ENCODE results near the gene COX10. TPM values are rescaled to one million over a fixed set of nuclear protein-coding genes. Genes with fewer than 3 reads are reported as not detected.

The COX10 gene
- total RNA-seq, 2 donors from 2014 or later, result 20.8 to 46.1 TPM

DNA sequence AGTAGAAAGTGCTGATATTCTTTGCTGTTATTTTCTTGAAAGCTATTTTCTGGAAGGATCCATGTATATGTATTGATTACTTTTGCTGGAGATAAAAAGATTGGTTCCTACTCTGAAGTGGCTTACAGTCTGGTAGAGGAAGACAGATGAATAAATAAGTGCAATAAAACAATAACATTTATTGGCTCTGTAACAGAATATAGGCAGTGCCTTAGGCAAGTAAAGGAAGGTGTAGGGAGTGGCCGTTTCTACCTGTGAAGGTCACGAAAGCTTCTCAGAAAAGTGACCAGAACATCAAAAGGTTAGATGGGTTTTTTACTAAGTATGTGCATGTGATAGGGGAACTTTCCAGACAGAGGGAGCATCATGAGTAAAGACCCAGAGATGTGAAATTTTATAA lies 43.1 kb downstream of the COX10 start:
- TF ChIP-seq, protein P1, sequence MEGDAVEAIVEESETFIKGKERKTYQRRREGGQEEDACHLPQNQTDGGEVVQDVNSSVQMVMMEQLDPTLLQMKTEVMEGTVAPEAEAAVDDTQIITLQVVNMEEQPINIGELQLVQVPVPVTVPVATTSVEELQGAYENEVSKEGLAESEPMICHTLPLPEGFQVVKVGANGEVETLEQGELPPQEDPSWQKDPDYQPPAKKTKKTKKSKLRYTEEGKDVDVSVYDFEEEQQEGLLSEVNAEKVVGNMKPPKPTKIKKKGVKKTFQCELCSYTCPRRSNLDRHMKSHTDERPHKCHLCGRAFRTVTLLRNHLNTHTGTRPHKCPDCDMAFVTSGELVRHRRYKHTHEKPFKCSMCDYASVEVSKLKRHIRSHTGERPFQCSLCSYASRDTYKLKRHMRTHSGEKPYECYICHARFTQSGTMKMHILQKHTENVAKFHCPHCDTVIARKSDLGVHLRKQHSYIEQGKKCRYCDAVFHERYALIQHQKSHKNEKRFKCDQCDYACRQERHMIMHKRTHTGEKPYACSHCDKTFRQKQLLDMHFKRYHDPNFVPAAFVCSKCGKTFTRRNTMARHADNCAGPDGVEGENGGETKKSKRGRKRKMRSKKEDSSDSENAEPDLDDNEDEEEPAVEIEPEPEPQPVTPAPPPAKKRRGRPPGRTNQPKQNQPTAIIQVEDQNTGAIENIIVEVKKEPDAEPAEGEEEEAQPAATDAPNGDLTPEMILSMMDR (IDR thresholded peaks at IDR 0.05), result no peak
- TF ChIP-seq POLR2A (IDR thresholded peaks at IDR 0.05), result no peak
- Histone ChIP-seq H3K27me3 (no peaks in the 10 kb centered on the region), H3K9me3 (no peaks in the 10 kb centered on the region), H3K36me3 (replicated peaks in 1 of 2; ENCODE audit: insufficient read depth in 1 of 2, low read depth in 2 of 2) (no peaks in the 10 kb centered on the region), H3K27ac (no peak overlapping the region), H3K4me3 (no peak overlapping the region), H3K4me1 (peaks cover 6% of the 10 kb centered on the region)
- 81 to 82% methylated on average over 2 of the region's 2 CpGs for WGBS, 2 donors
- no peak for ATAC-seq
- DNase-seq, result no peak
- intact Hi-C loops (cut with DNase I), result no loop called here

DNA sequence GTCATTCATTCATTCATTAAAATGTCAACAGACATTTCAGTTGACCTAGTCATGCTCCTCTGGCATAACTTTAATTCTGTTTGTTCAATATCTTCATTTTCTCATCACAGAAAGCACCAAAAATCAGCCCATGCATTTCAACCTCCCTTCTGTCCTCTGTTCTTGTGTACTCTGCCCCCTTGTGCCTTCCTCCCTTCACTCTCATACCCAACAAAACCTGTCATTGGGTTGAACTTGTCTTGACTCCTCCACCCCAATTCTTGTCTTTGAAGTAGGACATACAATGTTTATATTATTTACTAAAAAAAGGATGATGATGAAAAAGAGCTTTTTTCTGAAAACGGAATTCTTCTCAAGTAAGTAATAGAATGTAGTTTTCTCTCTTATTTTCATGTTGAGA lies 43.8 kb downstream of the COX10 start:
- Histone ChIP-seq H3K4me1 (peaks cover 6% of the 10 kb centered on the region), H3K27me3 (no peaks in the 10 kb centered on the region), H3K27ac (no peak overlapping the region), H3K4me3 (no peak overlapping the region), H3K9me3 (no peaks in the 10 kb centered on the region), H3K36me3 (replicated peaks in 1 of 2; ENCODE audit: insufficient read depth in 1 of 2, low read depth in 2 of 2) (no peaks in the 10 kb centered on the region)
- no peak for TF ChIP-seq POLR2A (IDR thresholded peaks at IDR 0.05)
- TF ChIP-seq, protein P1 (IDR thresholded peaks at IDR 0.05), result no peak
- DNase-seq, result no peak
- WGBS, 2 donors, result 86 to 95% methylated on average over 1 of the region's 1 CpG
- ATAC-seq, result no peak
- intact Hi-C loops (cut with DNase I), result no loop called here

DNA sequence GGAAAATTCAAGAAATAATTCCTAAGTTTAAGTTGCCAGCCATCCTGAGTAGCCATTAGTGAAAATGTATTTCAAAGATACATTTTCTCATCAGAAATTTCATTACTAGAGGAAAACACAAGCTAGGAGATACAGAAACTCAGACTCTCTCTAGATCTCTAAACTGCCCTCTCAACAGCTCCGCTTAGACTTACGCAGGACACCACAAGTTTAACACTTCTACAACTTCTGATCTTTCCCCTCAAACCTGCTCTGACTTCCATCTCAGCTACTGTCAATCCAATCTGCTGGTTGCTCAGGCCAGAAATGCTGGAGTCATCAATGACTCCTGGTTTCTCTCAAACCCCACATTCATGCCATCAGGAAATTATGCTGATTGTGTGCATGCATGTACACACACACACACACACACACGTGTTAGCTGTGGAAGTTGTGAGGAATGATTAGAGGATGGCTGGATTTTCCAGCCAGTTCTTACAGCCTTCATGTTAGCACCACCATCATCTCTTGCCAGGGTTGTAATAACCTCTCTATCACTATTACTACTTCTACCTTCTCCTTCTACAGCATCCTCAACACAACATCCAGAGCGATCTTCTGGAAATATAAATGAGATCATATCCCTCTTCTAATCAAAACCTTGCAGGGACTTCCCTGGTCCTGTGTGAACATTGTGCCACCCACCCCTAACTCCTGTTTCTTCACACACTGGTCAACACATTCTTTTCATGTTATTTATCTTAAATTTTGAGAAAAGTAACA lies 47.1 kb downstream of the COX10 start:
- H3K4me3 ChIP-seq, result no peak overlapping the region
- intact Hi-C loops (cut with DNase I), result no loop called here
- DNase-seq (no peak), ATAC-seq (no peak)
- no peaks in the 10 kb centered on the region for H3K4me1 ChIP-seq
- H3K27ac ChIP-seq, result no peak overlapping the region
- H3K27me3 ChIP-seq, result no peaks in the 10 kb centered on the region
- H3K9me3 ChIP-seq, result no peaks in the 10 kb centered on the region
- H3K36me3 ChIP-seq (replicated peaks in 1 of 2; ENCODE audit: insufficient read depth in 1 of 2, low read depth in 2 of 2), result no peaks in the 10 kb centered on the region
- WGBS, 2 donors, result 90 to 94% methylated on average over 4 of the region's 4 CpGs
- TF ChIP-seq, protein P1 (IDR thresholded peaks at IDR 0.05), result no peak
- TF ChIP-seq POLR2A (IDR thresholded peaks at IDR 0.05), result no peak

DNA sequence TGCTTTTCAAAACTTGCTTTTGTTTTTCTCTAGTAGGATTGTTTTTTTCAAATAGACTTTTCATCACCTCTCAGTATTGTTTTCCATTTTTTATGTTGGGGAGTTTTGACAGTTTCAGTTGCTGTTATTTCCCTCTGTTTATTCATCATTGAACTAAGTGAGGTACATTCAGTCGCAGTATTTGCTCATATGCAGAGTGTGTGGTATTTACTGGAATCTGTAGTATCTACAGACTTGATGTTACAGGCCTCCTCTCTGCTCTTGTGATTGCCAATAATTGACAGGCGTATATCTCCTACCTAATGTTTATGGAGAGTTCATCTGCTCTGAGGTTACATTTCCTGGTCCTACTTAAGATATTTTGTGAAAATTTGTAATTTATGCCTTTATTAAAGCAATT lies 49.6 kb downstream of the COX10 start:
- TF ChIP-seq, protein P1 (IDR thresholded peaks at IDR 0.05), result no peak
- TF ChIP-seq POLR2A (IDR thresholded peaks at IDR 0.05), result no peak
- intact Hi-C loops (cut with DNase I), result no loop called here
- WGBS, 2 donors, result 89 to 97% methylated on average over 2 of the region's 2 CpGs

DNA sequence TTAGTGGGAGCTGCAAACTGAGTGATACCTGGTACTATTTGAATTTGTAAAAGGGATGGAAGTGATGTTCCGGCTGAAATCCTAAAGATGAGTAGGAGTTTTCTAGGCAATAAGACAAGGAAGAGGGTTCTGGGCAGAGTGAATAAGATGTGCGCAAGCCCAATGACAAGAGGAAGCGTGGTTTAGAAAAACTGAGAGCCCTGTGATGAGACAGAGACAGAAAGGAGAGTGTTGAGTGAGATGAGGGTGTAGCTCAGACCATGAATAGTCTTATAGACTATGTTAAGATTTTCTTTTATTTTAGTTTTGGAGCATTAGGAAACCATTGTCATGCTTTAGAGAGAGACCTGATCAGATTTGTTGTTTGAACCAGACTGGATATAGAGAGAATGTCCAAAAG lies 50.2 kb downstream of the COX10 start:
- no peak overlapping the region for H3K4me3 ChIP-seq
- DNase-seq, result no peak
- 91 to 97% methylated on average over 3 of the region's 3 CpGs for WGBS, 2 donors
- H3K36me3 ChIP-seq (replicated peaks in 1 of 2; ENCODE audit: insufficient read depth in 1 of 2, low read depth in 2 of 2), result no peaks in the 10 kb centered on the region
- H3K9me3 ChIP-seq, result no peaks in the 10 kb centered on the region
- H3K27ac ChIP-seq, result no peak overlapping the region
- H3K4me1 ChIP-seq, result no peaks in the 10 kb centered on the region
- TF ChIP-seq, protein P1 (IDR thresholded peaks at IDR 0.05), result no peak
- no peak for TF ChIP-seq POLR2A (IDR thresholded peaks at IDR 0.05)
- H3K27me3 ChIP-seq, result no peaks in the 10 kb centered on the region
- no peak for ATAC-seq
- intact Hi-C loops (cut with DNase I), result no loop called here

More for the DNA sequence above, 49.6 kb downstream of the COX10 start:
- DNase-seq (no peak), ATAC-seq (no peak)
- no peaks in the 10 kb centered on the region for H3K36me3 ChIP-seq (replicated peaks in 1 of 2; ENCODE audit: insufficient read depth in 1 of 2, low read depth in 2 of 2)
- no peaks in the 10 kb centered on the region for H3K4me1 ChIP-seq
- no peak overlapping the region for H3K4me3 ChIP-seq
- H3K9me3 ChIP-seq, result no peaks in the 10 kb centered on the region
- no peaks in the 10 kb centered on the region for H3K27me3 ChIP-seq
- no peak overlapping the region for H3K27ac ChIP-seq

Data from body of pancreas (tissue), 4 donors.